NCI-H146 (cell line): ENCODE results near the gene ADAM12.
"Not testable (repeated sequence)": the region's sequence is repeated elsewhere in the genome, so short reads cannot be mapped to it uniquely, and the experiment has no call there.

Experiments used
- DNase-seq: peaks from one replicate; lab custom pipeline; 2025; lab: John Stamatoyannopoulos, UW

The ADAM12 gene

DNA sequence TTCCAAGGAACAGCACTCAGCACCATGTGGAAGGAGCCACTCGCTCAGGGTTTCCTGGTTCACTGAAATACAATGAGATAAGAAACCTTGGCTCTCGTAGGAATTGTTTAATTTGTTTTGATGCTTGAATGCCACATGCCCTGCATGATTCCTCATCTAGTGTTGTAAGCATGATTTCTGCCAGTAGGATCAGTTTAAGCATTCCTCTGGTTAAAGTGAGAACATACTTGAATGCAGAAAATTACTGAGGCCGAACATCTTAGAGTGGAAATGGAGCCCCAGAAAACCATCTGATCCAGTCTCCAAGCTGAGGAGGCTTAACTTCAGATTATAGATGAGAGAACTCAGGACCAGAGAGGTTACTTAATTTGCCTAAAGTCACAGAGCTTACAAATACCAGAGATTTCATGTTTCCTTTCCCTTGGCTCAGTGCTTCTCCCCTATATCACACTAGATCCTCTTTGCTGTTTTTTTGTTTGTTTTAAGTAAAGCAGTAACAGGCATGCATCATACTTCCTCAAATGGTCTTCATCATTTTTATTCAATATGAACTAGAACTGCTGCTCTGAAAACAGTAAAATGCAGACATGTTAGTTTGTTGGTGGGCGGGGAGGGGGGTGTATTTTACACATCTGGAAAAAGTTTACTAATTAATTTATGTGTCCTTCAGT lies 125.1 kb downstream of the ADAM12 start:
- DNase-seq: no peak

DNA sequence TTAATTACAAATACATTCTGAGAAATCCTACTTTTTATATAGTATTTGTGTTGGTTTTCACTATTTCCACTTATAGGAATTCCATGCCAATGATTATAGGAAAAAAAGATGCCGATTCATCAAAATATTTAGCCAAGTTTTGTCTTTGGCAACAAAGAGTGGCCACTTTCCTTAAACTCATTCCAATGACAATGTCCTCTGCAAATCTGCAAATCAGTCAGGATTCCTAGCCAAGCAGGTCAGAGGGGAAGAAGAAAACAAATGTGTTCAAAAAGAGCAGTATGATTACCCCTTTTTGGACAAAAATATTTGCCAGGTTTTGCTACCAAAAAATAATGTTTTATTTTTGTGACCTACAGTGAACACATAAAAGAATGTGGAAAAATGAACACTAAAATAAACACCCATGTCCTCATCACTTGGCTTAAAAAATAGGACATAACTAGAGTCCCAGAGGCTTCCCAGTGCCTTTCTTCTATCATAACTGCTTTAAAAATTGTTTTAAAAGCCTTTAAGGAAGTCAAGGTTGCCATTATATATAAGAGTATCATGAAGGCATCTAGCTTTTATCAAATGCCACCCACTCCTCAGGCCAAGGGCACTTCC lies 125.9 kb downstream of the ADAM12 start:
- DNase-seq: no peak

DNA sequence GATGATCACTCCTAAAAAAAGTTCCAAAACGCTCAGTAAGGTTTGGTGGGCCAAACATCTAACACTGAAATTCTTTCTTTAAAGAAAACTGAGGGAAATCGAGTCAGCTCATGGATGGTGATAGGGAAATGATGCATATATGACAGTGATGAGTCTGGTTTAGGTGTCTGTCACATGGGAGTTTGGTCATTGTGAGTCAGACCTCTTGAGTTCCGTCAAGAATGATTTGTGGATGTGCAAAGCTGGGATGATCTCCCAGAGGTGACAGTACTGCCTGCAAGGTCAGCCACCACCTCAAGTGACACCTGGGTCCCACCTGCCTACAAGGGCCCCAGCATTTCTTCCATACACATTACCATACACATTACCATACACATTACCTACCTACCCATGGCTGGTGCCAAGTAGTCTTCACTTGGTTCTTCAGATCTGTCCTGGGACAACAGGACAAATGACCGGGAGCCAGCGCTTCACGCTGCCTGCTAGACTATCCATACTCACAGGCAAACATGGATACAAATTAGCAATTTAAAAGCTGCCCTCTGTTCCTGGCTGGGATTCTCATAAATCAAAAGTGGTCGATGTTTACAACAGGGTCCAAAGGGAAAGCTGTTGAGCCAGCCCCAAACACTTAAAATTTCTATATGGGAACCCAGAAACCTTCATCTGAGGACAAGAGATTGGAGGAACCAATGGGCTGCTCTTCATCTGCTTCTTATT lies 128.4 kb downstream of the ADAM12 start:
- no peak for DNase-seq

DNA sequence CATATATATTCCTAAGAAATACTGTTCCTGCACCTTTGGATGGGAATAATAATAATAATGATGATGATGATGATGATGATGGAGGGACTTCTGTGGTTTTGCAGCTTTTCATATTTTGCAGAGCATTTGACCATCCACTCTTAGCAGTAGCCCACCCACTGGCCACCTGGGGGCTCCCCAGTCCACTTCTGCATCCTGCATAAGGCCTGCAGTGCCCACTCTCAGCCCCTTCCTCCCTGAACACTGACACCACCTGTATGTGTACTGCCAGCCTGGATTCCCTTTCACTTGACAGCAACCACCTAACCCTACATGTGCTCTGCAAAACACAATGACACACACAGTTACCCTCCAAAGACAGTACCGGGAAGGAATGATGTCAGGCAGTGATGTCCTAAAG lies 131.4 kb downstream of the ADAM12 start:
- peak; percentile 55 for DNase-seq

DNA sequence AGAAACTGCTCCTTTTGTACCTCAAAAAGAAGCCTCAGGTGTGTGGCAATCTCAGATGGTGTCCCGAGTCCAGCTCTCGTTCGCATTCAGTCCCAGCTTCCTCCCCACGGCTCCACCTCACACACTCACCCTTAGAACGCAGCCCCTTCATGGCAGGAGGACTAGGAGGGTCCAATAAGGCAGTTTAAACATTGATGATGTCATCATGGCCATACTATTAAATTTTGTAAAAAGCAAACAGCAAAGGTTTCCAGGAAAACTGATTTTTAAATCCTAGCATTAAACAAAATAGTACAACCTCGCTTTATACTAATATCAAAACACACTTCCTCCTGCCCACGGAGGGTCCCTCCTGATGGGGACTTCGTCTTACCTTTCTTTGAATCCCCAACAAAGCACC lies 133.0 kb downstream of the ADAM12 start:
- no peak for DNase-seq

DNA sequence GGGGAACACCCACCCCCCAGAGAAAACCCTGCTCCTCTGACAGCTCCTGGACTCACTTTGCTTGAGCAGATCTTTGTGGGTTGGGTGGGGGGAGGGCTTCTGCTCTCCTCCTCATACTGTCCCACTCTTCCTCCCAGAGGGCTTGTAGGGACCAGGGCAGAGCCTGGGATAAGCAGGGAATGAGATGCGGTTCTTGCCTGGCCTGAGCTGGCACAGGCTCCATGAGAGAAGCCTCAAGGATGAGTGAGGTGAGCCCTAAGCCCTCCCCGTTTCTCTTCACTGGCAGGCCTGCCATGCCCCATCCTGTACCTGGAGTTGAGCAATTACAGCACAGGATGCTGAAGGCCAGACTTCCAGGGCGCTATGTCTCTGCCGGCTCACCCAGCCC lies 134.7 kb downstream of the ADAM12 start:
- no peak for DNase-seq

DNA sequence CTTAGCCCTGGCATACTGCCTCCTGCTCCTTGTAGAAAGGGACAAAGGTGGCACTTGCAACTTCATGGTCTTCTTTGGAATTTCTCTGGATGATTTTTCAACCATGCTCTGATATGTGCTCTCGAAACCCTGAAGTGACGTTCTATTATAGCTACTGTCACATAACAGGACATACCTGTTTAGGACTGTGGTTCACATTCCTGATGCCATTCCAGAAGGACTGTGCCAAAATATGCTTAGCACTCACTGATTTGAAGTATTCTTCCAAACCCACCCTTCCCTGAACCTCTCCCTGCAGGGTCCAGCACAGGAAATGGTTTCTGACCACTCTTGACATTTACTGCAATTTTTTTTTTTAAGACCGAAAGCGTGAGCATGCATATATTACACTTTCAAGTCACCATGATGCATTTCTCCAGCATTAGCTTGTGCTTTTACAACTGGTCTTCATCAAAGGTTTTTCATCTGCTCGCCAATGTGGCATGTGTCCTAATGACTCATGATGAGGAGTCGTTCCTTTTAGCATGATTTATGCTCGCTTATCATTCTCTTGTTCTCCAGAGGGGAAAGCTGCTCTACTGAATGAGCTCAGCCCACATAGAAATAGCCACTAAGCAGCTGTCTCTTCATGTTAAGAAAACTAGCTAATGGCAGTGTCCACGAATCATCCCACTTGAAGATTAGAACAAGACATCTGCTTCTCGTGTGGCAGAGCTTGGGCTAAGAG lies 135.2 kb downstream of the ADAM12 start:
- no peak for DNase-seq

DNA sequence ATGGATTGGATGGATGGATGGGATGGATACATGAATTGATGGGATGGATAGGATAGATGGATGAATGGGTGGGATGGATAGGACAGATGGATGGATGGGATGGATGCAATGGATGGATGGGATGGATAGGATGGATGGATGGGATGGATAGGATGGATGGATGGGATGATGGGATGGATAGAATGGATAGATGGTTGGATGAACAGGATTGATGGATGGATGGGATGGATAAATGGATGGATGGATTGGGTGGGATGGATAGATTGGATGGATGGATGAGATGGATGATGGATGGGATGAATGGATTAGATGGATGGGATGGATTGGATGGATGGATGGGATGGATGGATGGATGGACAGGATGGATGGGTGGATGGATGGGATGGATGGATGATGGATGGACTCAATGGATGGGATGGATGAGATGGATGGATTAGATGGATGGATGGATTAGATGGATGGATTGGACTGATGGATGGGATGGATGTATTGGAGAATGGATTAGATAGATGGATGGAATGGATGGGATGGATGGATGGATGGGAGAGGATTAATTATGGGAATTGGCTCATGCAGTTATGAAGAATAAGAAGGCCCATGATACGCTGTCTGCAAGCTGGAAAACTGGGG lies 136.4 kb downstream of the ADAM12 start:
- no peak for DNase-seq

DNA sequence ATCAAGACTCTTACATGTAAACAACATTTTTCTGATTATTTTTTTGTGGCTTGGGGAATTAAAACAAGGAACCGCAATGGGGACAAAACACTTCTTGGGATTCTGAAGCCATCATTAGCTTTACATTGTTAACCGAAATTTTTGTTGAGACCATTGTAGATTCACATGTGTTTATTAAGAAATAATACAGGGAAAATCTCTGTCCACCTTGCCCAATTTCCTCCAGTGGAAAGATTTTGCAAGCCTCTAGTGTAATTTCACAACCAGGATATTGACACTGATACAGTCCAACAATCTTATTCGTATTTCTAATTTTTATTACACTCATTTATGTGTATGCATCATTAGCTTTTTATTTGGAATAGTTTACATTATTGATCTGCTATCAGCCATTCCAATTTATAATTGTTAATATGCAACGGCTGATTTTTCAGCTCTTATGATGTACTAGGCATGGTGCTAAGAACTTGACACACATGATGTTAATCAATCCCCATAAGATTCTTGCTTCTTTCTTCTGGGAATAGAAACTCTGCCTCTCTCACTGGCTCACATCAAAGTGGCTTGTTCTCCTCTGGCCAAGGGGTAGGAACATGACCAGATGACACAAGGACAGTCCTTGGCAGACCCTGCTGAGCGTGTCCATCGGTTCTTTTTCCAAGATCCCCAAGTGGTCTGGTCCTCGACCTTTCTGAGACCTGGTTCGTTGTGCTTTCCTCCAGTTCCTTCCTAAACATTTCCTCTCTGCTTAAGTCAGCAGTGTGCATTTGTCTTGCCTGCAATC lies 137.6 kb downstream of the ADAM12 start:
- DNase-seq: no peak

DNA sequence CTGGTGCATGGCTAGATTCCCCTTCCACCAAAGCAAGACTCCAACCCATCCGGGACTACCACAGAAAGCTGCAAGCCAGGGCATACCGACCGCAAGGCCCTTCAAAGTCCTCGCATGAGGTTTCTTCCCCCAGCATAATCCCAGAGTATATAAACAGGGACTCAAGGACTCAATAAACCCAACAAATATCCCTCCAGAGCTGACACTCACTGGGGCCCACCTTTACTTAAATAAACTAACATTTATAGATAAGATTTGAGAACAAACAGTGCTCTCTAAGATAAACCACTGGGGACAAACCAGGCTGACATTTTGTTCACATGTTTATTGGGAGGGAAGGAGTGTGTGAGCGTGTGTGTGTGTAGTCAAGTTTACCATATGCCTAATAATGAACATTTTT lies 138.2 kb downstream of the ADAM12 start:
- no peak for DNase-seq

DNA sequence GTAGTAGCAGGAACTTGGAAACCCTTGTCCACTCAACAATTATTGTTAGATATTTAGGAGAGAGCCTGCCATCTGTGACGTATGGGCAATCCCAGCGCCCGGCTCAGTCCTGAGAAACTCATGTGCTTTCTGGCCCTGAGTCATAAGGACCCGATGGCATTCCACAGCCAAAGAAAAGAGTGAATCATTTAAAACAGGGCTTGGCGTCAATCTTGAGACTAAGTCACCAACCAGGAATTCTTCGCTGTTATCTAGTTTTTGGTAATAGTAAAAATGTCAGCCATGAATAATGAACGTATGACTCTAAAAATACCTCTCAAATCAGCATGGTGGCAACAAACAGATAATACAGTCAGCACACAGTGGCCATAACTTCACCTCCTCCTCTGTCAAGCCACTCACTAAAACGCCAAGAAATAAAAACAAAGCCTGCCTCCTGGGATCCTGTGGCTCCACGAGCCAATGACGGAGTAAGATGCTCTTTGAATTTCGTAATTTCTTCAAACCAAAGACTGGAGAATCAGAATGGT lies 140.8 kb downstream of the ADAM12 start:
- no peak for DNase-seq

DNA sequence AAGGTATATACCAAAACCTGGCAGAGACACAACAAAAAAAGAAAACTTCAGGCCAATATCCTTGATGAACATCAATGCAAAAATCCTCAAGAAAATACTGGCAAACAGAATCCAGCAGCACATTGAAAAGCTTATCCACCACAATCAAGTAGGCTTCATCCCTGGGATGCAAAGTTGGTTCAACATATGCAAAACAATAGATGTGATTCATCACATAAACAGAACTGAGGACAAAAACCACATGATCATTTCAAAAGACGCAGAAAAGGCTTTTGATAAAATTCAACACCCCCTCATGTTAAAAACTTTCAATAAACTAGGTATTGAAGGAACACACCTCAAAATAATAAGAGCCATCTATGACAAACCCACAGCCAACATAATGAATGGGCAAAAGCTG lies 141.9 kb downstream of the ADAM12 start:
- not testable (repeated sequence) for DNase-seq

DNA sequence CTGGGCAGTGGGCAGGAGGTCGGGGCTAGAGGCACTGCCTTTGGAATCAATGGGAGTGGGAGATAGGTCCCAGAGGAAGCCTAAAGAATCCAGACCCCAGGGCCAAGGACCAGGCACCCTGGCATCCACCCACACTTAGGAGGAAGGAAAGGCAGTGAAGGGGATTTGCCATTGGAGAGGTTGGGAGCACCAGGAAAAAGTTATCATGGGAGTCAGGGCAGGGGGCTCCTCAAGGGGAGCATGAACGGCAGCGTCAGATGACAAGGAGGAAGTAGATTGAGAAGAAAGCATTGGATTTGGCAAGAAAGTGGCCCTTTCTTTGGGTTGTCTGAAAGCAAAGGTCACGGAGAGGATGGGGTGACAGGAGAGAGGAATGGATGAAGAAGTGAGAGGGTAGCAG lies 142.8 kb downstream of the ADAM12 start:
- DNase-seq: no peak

DNA sequence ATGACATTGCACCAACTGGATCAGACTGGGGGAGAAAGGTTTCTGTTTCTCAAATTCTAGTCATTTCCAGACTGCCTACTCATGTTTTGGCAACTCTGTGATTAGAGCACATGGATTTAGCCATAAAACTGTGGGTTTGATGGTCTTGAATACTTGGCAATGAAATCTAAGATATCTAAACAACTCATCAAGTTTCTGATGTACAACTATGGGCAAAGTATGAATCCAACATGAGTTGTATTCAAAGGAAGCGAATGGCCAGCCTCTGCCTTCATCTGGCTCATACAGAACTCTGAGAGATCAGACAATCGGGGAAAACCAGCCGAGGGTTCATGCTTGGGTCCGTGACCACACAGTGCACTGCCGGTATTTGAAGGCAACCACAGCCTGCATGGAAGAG lies 144.3 kb downstream of the ADAM12 start:
- no peak for DNase-seq

DNA sequence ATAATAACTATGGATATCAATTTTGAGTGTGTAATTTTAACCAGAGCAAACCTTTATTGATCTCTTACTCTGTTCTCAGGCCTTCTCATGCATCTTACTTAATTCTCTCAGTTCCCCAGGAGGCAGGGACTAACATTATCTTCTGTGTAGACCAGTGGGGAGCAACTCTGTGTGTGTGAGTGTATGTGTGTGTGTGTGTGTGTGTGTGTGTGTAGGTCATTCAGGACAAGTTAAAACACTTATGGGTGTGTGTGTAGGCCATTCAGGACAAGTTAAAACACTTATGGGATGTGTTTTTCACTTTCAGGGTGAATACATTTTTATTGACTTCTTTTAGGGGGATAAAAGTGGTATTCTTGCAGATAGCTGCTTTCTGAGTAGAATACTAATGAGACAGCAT lies 145.0 kb downstream of the ADAM12 start:
- DNase-seq: peak; percentile 22

DNA sequence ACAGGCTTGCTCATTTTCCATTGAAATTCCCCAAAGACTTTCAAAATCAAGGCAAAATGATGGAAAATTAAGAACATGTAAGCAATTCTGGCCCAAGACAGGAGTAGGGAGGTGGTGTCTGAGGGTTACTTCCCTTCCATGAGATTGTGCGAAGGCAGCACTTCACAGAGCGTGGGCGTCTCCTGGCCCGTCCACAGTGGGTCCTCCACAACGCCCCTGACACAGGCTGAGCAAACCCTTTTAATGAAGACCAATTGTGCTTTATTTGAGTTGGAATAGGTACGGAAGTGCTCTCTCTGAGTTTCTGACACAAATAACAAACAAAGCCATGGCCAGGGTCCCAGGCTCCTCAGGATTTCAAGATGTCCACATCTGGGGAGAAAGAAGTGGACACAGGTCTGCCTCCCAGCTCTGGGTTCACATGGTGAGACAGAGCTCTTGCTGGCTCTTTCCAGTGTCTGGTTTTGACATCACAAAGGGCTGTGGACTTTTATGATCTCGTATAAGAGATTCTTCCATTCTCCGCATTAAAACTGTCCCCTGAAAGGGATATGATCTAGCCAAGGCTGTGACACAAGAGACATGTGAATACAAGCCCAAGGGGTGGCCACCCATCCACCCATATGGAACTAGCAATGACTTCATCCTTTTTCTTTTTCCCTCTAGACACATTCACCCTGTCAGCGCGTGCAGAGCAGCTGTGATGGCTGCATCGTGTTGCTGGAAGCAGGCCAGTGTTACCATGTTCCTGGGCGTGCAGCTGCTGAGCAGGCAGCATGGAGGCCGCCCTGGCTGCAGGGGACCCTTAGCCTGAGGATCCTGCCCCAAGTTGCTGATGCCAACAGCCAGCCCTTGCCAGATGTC lies 145.6 kb downstream of the ADAM12 start:
- DNase-seq: peak; percentile 71

DNA sequence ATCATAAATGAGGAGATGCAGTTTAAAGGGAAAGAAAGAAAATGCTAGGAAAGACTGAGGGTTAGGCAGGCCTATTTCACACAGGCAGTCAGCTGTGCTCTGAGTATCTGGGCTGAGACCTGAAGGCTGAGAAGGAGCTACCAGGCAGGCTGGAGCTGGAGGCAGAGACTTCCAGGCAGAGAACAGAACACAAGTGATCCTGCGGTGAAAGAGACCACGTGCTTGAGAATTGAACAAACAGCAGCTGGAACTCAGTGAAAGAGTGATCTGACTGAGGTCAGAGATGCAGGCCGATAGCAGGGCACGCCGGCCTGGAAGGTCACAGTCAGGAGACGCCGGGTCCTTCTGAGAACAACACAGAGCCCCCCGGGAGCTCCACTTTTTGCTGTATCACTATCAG lies 147.8 kb downstream of the ADAM12 start:
- peak; percentile 86 for DNase-seq

DNA sequence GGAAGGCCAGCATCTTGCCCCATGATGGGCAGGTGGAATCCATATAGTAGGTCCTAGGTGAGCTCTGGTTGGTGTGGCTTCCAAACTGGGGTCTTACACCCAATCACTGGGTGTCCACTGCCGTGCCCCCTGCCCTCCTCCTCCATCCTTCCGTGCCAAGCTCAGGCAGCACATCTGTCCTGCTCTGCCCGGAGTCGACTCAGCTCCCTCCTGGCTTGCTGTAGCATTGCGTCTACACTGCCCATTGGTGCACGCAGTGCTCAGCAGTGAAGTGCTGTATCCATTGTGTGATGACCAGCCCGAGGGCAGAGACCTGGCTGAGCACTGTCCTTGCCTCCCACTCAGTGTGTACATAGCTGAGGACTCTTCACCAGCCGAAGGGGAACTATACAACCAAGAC lies 148.4 kb downstream of the ADAM12 start:
- DNase-seq: peak; percentile 70

DNA sequence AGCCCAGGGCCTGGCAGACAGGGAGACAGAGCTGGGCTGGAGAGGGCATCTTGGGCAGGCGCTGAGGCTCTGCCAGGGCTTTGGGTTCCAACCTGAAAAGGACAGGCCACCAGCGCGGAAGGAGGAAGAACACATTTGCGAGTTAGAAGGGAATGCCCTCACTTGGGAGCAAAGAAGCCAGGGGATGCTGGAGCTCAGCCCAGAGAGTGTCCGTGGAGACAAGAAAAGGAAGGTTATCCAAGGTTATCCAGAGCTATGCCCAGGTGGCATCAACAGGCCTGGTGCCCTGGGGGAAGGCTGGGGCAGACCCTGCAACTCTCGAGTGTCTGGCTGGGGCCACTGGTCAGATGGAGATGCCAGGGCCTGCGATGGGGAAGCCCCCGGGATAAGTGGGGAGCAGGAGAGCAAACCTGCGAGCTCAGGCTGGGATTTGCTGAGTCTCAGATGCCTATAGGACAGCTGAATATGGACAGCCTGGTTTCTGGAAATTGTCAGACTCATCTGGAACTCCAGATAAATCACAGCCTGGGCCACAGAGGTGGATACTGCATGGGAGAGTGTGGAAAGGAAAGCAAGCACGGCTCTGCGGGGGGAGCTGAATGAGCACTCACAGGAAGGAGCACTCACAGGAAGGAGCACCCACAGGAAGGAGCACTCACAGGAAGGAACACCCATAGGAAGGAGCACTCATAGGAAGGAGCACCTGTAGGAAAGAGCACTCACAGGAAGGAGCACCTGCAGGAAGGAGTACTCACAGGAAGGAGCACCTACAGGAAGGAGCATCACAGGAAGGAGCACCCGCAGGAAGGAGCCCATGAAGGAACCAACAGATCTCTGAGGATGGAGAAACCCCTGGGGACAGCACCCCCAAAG lies 152.1 kb downstream of the ADAM12 start:
- no peak for DNase-seq
